Measurements from ENCODE around the gene RANBP3.

DNA sequence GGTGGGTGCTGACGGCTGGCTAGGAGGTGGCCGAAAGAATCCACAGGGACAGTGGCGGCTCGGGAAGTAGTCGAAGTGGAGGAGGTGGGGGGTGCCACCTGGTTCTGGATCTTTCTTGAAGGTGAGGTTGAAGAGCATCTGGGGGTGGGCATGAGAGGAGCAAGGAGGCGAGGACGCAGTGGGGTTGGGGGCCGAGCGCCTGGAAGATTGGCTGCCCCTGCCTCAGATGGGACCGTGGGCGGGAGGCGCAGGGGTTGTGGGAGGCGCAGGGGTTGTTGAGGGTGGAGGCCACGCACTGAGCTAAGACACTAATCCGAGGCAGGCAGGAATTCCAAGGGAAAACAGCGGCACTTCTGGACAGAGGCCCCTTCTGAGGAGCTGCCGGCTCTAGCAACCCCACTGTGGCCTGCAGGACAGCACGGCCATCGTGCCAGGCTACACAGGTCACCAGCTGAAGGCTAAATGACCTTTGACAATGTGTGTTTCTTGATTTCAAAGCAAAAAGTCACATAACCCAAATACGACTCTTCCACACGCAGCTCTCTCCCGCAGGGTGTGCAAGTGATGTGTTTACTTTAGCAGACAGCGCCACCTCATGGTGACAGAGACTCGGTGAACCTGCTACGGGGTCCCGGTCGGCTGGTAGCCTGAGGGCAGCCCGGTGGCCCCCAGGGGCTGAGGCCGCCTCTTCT is 44.1 kb upstream of the RANBP3 start:
- TF ChIP-seq, protein P1, sequence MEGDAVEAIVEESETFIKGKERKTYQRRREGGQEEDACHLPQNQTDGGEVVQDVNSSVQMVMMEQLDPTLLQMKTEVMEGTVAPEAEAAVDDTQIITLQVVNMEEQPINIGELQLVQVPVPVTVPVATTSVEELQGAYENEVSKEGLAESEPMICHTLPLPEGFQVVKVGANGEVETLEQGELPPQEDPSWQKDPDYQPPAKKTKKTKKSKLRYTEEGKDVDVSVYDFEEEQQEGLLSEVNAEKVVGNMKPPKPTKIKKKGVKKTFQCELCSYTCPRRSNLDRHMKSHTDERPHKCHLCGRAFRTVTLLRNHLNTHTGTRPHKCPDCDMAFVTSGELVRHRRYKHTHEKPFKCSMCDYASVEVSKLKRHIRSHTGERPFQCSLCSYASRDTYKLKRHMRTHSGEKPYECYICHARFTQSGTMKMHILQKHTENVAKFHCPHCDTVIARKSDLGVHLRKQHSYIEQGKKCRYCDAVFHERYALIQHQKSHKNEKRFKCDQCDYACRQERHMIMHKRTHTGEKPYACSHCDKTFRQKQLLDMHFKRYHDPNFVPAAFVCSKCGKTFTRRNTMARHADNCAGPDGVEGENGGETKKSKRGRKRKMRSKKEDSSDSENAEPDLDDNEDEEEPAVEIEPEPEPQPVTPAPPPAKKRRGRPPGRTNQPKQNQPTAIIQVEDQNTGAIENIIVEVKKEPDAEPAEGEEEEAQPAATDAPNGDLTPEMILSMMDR (IDR thresholded peaks at IDR 0.05; ENCODE audit: low read length), result peak; percentile 75
- TF ChIP-seq EZH2 (IDR thresholded peaks at IDR 0.05; ENCODE audit: borderline replicate concordance, low read length), result no peak
